Gastrocnemius medialis (tissue), 4 donors: Measurements from ENCODE around the gene SMIM45.

Experiments
- CTCF ChIP-seq, 5 experiments: fragments of 450-650 bp in 3 of 5; fragments of 200-600 bp in 2 of 5; sonication (generic) in 2 of 5; IDR thresholded peaks in 4 of 5; conservative IDR thresholded peaks in 1 of 5; 1 replicate in 4 of 5; 2 replicates in 1 of 5; pipeline ENCODE4 v1.5.1; 2016 to 2019; ENCODE audit warnings: antibody characterized with exemption in 5 of 5, mild to moderate bottlenecking in 3 of 5, moderate library complexity in 3 of 5
- POLR2A ChIP-seq, 2 donors: fragments of 450-650 bp; IDR thresholded peaks; one replicate each; pipeline ENCODE4 v1.6.1; 2017; ENCODE audit warnings: antibody characterized with exemption in 2 of 2, mild to moderate bottlenecking in 2 of 2, moderate library complexity in 2 of 2

- TF ChIP-seq CTCF (IDR thresholded peaks at IDR 0.05 in 4 of 5, conservative IDR thresholded peaks at IDR 0.05 in 1 of 5) (no peak), POLR2A (IDR thresholded peaks at IDR 0.05) (no peak)
Observed at GRCh38 chr22:41934284-41935014, 17.5 kb upstream of the SMIM45 start.
